Loucy (cell line): ENCODE results near the gene TTPAL.

Experiments
- H2AFZ ChIP-seq: fragments of 200-600 bp; sonication (generic); 2 replicates; pipeline ENCODE4 v1.6.0; 2016; ENCODE audit warnings: antibody characterized with exemption, mild to moderate bottlenecking, low read length, moderate library complexity
- H3F3A ChIP-seq: fragments of 200-600 bp; 2 replicates; pipeline ENCODE4 v1.6.0; 2016; ENCODE audit warnings: antibody characterized with exemption, low read depth, mild to moderate bottlenecking
- H3K27me3 ChIP-seq: fragments of 200-600 bp; sonication (generic); 2 replicates; pipeline ENCODE4 v1.6.1; 2014; ENCODE audit warnings: low read length, mild to moderate bottlenecking; ENCODE audit not compliant: insufficient read depth, poor library complexity, severe bottlenecking
- H3K36me3 ChIP-seq: fragments of 200-600 bp; sonication (generic); 2 replicates; pipeline ENCODE4 v1.6.1; 2016; ENCODE audit warnings: low read length; ENCODE audit not compliant: insufficient read depth
- H3K4me1 ChIP-seq: fragments of 200-600 bp; sonication (generic); 2 replicates; pipeline ENCODE4 v1.5.1; 2014; ENCODE audit warnings: low read length, mild to moderate bottlenecking; ENCODE audit not compliant: insufficient read depth, poor library complexity, severe bottlenecking
- H3K4me2 ChIP-seq: fragments of 200-600 bp; sonication (generic); 2 replicates; pipeline ENCODE4 v1.6.0; 2014; ENCODE audit warnings: antibody characterized with exemption, low read length, low read depth, mild to moderate bottlenecking; ENCODE audit not compliant: poor library complexity, severe bottlenecking
- H3K4me3 ChIP-seq: fragments of 200-600 bp; sonication (generic); 2 replicates; pipeline ENCODE4 v1.5.1; 2014; ENCODE audit warnings: low read length, mild to moderate bottlenecking, mixed read lengths; ENCODE audit not compliant: poor library complexity, severe bottlenecking
- H3K79me2 ChIP-seq: fragments of 200-600 bp; sonication (generic); 2 replicates; pipeline ENCODE4 v1.6.1; 2014; ENCODE audit warnings: low read length; ENCODE audit not compliant: insufficient read depth
- H3K9ac ChIP-seq: fragments of 200-600 bp; sonication (generic); 2 replicates; pipeline ENCODE4 v1.6.0; 2014; ENCODE audit warnings: mild to moderate bottlenecking, low read depth, low read length, moderate library complexity; ENCODE audit not compliant: poor library complexity, severe bottlenecking
- H3K9me2 ChIP-seq: fragments of 200-600 bp; sonication (generic); replicated peaks from 2 replicates; pipeline ENCODE4 v1.6.1; 2016; ENCODE audit warnings: low read depth, low read length, mixed read lengths
- H3K9me3 ChIP-seq: fragments of 200-600 bp; sonication (generic); 2 replicates; pipeline ENCODE4 v1.6.1; 2014; ENCODE audit warnings: mild to moderate bottlenecking, antibody characterized with exemption, low read length, low read depth; ENCODE audit not compliant: insufficient read depth
- H4K20me1 ChIP-seq: fragments of 200-600 bp; sonication (generic); 2 replicates; pipeline ENCODE4 v1.6.0; 2014; ENCODE audit warnings: antibody characterized with exemption, low read length, mild to moderate bottlenecking; ENCODE audit not compliant: insufficient read depth, poor library complexity, severe bottlenecking
- CTCF ChIP-seq: fragments of 200-600 bp; sonication (generic); conservative IDR thresholded peaks from 2 replicates; pipeline ENCODE4 v1.5.1; 2014; ENCODE audit warnings: mild to moderate bottlenecking, antibody characterized with exemption, low read length
- EZH2phosphoT487 ChIP-seq: fragments of 200-600 bp; IDR thresholded peaks from 2 replicates; pipeline ENCODE4 v1.6.1; 2018; ENCODE audit warnings: antibody characterized with exemption, mild to moderate bottlenecking, moderate library complexity, borderline replicate concordance

The TTPAL gene

GRCh38 chr20:44461142-44461802, 14.4 kb upstream of the TTPAL start:
- Histone ChIP-seq H2AFZ (peak overlapping the region; percentile 20; the same call in 1 of the 2 replicates), H3K36me3 (no peaks in the 10 kb centered on the region), H3K9me3 (no peaks in the 10 kb centered on the region), H3K4me3 (no peak overlapping the region), H3K79me2 (no peaks in the 10 kb centered on the region), H3K4me1 (no peaks in the 10 kb centered on the region), H3K9me2 (no peaks in the 10 kb centered on the region), H3K27me3 (no peaks in the 10 kb centered on the region), H3K9ac (no peak overlapping the region), H4K20me1 (no peaks in the 10 kb centered on the region), H3F3A (no peaks in the 10 kb centered on the region), H3K4me2 (no peak overlapping the region)
- TF ChIP-seq EZH2phosphoT487 (no peak), CTCF (peak; percentile 24; the same call in 1 of the 2 replicates)

GRCh38 chr20:44461803-44462174, 13.9 kb upstream of the TTPAL start:
- Histone ChIP-seq H3K9me2 (no peaks in the 10 kb centered on the region), H4K20me1 (no peaks in the 10 kb centered on the region), H3F3A (no peaks in the 10 kb centered on the region), H3K4me3 (no peak overlapping the region), H3K36me3 (no peaks in the 10 kb centered on the region), H3K4me2 (no peak overlapping the region), H3K4me1 (no peaks in the 10 kb centered on the region), H2AFZ (peak overlapping the region; percentile 20; the same call in 1 of the 2 replicates), H3K9ac (no peak overlapping the region), H3K27me3 (no peaks in the 10 kb centered on the region), H3K79me2 (no peaks in the 10 kb centered on the region), H3K9me3 (no peaks in the 10 kb centered on the region)
- TF ChIP-seq CTCF, result no peak
- no peak for TF ChIP-seq EZH2phosphoT487

GRCh38 chr20:44463466-44463865, 12.2 kb upstream of the TTPAL start:
- Histone ChIP-seq H3K27me3 (no peaks in the 10 kb centered on the region), H3K79me2 (no peaks in the 10 kb centered on the region), H3K4me2 (no peak overlapping the region), H3K4me3 (no peak overlapping the region), H3K36me3 (no peaks in the 10 kb centered on the region), H3K4me1 (no peaks in the 10 kb centered on the region), H3K9ac (no peak overlapping the region), H3K9me2 (no peaks in the 10 kb centered on the region), H3K9me3 (no peaks in the 10 kb centered on the region), H3F3A (no peaks in the 10 kb centered on the region), H4K20me1 (no peaks in the 10 kb centered on the region), H2AFZ (no peak overlapping the region)
- no peak for TF ChIP-seq CTCF
- no peak for TF ChIP-seq EZH2phosphoT487
